Measurements from ENCODE around the gene SGIP1. TPM values are rescaled to one million over a fixed set of nuclear protein-coding genes. Genes with fewer than 3 reads are reported as not detected.

The SGIP1 gene
- total RNA-seq, 6 experiments from 2014 or later: 0.09 to 1.3 (median 1.1) TPM; not detected in 1

DNA sequence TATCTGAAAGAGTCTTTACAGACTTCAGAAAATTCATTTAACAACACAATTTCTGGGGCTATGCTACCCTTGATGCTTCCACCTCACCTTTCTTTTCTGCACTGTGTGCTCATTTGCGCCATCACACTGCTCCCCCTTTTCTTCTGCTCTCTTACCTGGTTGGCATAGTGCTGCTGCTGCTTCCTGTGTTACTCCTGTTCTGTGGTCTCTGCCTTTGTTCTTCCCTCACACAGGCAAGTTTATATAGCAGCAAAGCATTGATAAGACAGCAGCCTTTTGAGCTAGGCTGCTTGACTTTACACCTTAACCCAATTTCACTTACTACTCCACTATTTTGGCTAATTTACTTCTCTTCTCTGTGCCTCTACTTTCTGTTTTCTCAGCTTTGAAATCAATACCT lies 18.3 kb downstream of the SGIP1 start:
- DNase-seq: no peak
- Histone ChIP-seq H3K9me3 (no peaks in the 10 kb centered on the region), H3K27me3 (no peaks in the 10 kb centered on the region), H3K36me3 (no peaks in the 10 kb centered on the region), H3K4me1 (no peaks in the 10 kb centered on the region), H3K27ac (no peak overlapping the region), H3K4me3 (no peak overlapping the region)
- ATAC-seq: no peak
- intact Hi-C loops (cut with DNase I): no loop called here
- WGBS (ENCODE audit: insufficient coverage, low coverage, low lambda C conversion rate, missing lambda C conversion rate): 100% methylated on average over 1 of the region's 1 CpG
- TF ChIP-seq, protein P1, sequence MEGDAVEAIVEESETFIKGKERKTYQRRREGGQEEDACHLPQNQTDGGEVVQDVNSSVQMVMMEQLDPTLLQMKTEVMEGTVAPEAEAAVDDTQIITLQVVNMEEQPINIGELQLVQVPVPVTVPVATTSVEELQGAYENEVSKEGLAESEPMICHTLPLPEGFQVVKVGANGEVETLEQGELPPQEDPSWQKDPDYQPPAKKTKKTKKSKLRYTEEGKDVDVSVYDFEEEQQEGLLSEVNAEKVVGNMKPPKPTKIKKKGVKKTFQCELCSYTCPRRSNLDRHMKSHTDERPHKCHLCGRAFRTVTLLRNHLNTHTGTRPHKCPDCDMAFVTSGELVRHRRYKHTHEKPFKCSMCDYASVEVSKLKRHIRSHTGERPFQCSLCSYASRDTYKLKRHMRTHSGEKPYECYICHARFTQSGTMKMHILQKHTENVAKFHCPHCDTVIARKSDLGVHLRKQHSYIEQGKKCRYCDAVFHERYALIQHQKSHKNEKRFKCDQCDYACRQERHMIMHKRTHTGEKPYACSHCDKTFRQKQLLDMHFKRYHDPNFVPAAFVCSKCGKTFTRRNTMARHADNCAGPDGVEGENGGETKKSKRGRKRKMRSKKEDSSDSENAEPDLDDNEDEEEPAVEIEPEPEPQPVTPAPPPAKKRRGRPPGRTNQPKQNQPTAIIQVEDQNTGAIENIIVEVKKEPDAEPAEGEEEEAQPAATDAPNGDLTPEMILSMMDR (IDR thresholded peaks at IDR 0.05): no peak
- TF ChIP-seq POLR2A (IDR thresholded peaks at IDR 0.05): no peak

DNA sequence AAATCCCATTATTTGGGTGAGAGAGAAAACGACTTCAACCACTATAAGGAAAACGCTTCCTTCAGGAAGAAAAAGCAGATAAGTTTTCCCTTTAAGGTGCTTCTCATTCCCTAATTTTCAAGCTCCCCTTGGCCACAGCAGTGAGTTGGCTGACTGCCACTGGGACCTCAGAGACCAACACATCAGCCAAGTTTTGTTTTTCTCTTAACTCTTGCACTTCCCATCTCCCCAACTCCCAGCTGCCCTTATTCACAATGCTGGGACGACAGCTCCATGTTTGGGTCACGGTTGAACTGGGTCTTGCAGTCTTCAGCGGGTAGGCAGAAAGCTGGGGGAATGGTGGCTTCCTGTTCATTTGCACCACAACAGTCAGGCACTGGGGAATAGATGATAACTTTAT lies 18.9 kb downstream of the SGIP1 start:
- no peaks in the 10 kb centered on the region for H3K4me1 ChIP-seq
- TF ChIP-seq POLR2A (IDR thresholded peaks at IDR 0.05): no peak
- TF ChIP-seq, protein P1 (IDR thresholded peaks at IDR 0.05): no peak
- no peak overlapping the region for H3K27ac ChIP-seq
- no peaks in the 10 kb centered on the region for H3K36me3 ChIP-seq
- H3K27me3 ChIP-seq: no peaks in the 10 kb centered on the region
- intact Hi-C loops (cut with DNase I): no loop called here
- 33% methylated on average over 3 of the region's 5 CpGs for WGBS (ENCODE audit: insufficient coverage, low coverage, low lambda C conversion rate, missing lambda C conversion rate)
- no peaks in the 10 kb centered on the region for H3K9me3 ChIP-seq
- H3K4me3 ChIP-seq: no peak overlapping the region
- ATAC-seq: no peak
- no peak for DNase-seq

DNA sequence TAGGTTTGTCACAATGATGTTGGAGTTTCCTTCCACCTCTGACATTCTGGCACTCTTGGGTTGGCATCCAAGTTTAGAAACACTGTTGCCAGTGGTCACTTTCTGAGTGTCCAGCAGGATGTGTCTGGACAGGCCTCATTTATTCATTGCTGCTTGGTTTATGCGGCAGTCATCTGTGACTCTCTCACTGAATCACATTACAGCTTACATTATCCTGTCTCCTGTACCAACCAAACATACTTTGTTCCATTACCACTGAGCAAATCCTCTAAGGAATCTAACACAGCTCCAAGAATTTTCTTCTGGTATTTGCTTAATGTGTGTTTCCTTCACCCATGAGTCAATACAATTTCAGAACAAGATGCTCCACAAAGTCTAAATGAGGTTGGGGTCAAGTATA lies 19.9 kb downstream of the SGIP1 start:
- WGBS (ENCODE audit: insufficient coverage, low coverage, low lambda C conversion rate, missing lambda C conversion rate): 100% methylated on average over 1 of the region's 1 CpG
- TF ChIP-seq, protein P1 (IDR thresholded peaks at IDR 0.05): no peak
- no peak for TF ChIP-seq POLR2A (IDR thresholded peaks at IDR 0.05)
- Histone ChIP-seq H3K27me3 (no peaks in the 10 kb centered on the region), H3K4me1 (no peaks in the 10 kb centered on the region), H3K4me3 (no peak overlapping the region), H3K9me3 (no peaks in the 10 kb centered on the region), H3K36me3 (no peaks in the 10 kb centered on the region), H3K27ac (no peak overlapping the region)
- intact Hi-C loops (cut with DNase I): no loop called here
- ATAC-seq (no peak), DNase-seq (no peak)

DNA sequence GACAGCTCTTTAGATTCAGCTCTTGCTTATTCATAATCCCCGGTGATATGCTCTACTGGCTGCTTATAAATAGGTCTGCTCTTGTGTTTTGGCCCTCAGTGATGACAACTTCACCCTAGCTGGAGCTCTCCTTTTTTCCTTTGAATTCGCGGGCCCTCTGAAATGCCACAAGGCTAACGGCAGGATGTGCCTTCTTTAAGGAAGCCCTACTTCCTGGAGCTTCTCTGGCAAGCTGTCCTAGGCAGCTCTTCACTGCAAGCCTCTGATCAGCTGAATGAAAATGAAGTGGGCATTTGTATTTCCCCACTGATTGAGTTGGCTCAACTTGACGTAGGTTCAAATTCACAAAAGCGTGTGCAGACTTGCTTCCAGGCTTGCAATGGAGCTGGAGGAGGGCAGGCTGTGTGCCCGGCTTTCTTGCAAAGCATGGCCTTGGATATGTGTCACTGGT lies 22.2 kb downstream of the SGIP1 start:
- WGBS (ENCODE audit: insufficient coverage, low coverage, low lambda C conversion rate, missing lambda C conversion rate): 55% methylated on average over 5 of the region's 7 CpGs
- no peak for ATAC-seq
- no peaks in the 10 kb centered on the region for H3K27me3 ChIP-seq
- no peaks in the 10 kb centered on the region for H3K4me1 ChIP-seq
- TF ChIP-seq, protein P1 (IDR thresholded peaks at IDR 0.05): no peak
- TF ChIP-seq POLR2A (IDR thresholded peaks at IDR 0.05): no peak
- no peaks in the 10 kb centered on the region for H3K9me3 ChIP-seq
- no peak for DNase-seq
- H3K36me3 ChIP-seq: no peaks in the 10 kb centered on the region
- intact Hi-C loops (cut with DNase I): no loop called here
- H3K27ac ChIP-seq: no peak overlapping the region
- H3K4me3 ChIP-seq: no peak overlapping the region

DNA sequence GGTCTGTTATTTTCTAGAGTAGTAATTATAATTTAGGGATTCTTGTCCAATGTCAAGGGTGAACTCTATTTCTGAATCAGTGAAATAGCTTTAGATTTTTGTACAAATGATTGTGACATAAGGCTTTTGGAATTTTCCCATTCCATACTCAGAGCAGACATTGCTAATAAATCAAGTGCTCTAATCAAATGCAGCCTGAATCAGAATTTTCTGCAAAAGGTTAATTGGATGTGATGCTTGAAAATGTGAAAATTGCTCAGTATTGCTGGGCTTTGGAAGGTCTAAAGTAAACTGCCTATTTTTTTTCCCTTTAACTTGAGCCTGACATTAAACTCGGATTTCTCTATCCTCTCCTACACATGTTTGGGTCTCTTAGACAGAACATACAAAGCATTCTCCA lies 23.2 kb downstream of the SGIP1 start:
- Histone ChIP-seq H3K4me3 (no peak overlapping the region), H3K4me1 (no peaks in the 10 kb centered on the region), H3K27me3 (no peaks in the 10 kb centered on the region), H3K9me3 (no peaks in the 10 kb centered on the region), H3K36me3 (no peaks in the 10 kb centered on the region), H3K27ac (no peak overlapping the region)
- DNase-seq: no peak
- TF ChIP-seq, protein P1 (IDR thresholded peaks at IDR 0.05): no peak
- no peak for TF ChIP-seq POLR2A (IDR thresholded peaks at IDR 0.05)
- intact Hi-C loops (cut with DNase I): no loop called here
- ATAC-seq: no peak
- 53% methylated on average over 1 of the region's 1 CpG for WGBS (ENCODE audit: insufficient coverage, low coverage, low lambda C conversion rate, missing lambda C conversion rate)
